Osteoblast (primary cell): ENCODE results near the gene KRT78. TPM values are rescaled to one million over a fixed set of nuclear protein-coding genes. Genes with fewer than 3 reads are reported as not detected.

Experiments used
- DNase-seq: peaks from one replicate; pipeline ENCODE4 v3.0.0; 2011; ENCODE audit warnings: low spot score, mixed read lengths; ENCODE audit not compliant: insufficient read length; ENCODE audit errors: missing footprints
- H2AFZ ChIP-seq: 2 replicates; pipeline ENCODE4 v1.6.0; 2011; ENCODE audit warnings: mild to moderate bottlenecking, low read length
- H3K27ac ChIP-seq: 2 replicates; pipeline ENCODE4 v1.5.1; 2011; ENCODE audit warnings: mild to moderate bottlenecking, low read depth, low read length, moderate library complexity
- H3K27me3 ChIP-seq: 2 replicates; pipeline ENCODE4 v1.6.0; 2012; ENCODE audit warnings: mild to moderate bottlenecking, control low read depth, inconsistent platforms, low read length, moderate library complexity; ENCODE audit not compliant: insufficient read depth
- H3K36me3 ChIP-seq: 2 replicates; pipeline ENCODE4 v1.5.1; 2011; ENCODE audit warnings: mild to moderate bottlenecking, low read length, control low read depth, moderate library complexity; ENCODE audit not compliant: insufficient read depth
- H3K4me1 ChIP-seq: 2 replicates; pipeline ENCODE4 v1.5.1; 2011; ENCODE audit warnings: mild to moderate bottlenecking, low read length, control low read depth, moderate library complexity; ENCODE audit not compliant: insufficient read depth
- H3K4me2 ChIP-seq: 2 replicates; pipeline ENCODE4 v1.6.0; 2011; ENCODE audit warnings: mild to moderate bottlenecking, low read length; ENCODE audit not compliant: insufficient read depth
- H3K4me3 ChIP-seq: fragments of 200-600 bp; sonication (generic); 3 replicates; pipeline ENCODE4 v1.5.1; 2012; ENCODE audit warnings: mild to moderate bottlenecking, low read length, inconsistent platforms; ENCODE audit not compliant: insufficient read depth
- H3K79me2 ChIP-seq: 2 replicates; pipeline ENCODE4 v1.6.0; 2012; ENCODE audit warnings: mild to moderate bottlenecking, low read length, control low read depth, inconsistent platforms; ENCODE audit not compliant: insufficient read depth
- H3K9me3 ChIP-seq: 2 replicates; pipeline ENCODE4 v1.5.1; 2011; ENCODE audit warnings: low read depth, low read length, control low read depth
- H4K20me1 ChIP-seq: 2 replicates; pipeline ENCODE4 v1.6.0; 2012; ENCODE audit warnings: mild to moderate bottlenecking, low read length, control low read depth; ENCODE audit not compliant: insufficient read depth
- CTCF ChIP-seq: IDR thresholded peaks from 2 replicates; pipeline ENCODE4 v1.5.1; 2011; ENCODE audit warnings: mild to moderate bottlenecking, low read depth, low read length, moderate library complexity; ENCODE audit errors: extremely low read depth
- total RNA-seq: library from RNA; depleted of rRNA; stranded (reverse); fragments of >200 nt; gene quantifications from 2 replicates; pipeline ENCODE4 v1.2.3, GENCODE V29; 2012

KRT78 gene
- total RNA-seq, 1 donor = not detected

- H4K20me1 ChIP-seq = no peaks in the 10 kb centered on the region
- no peak overlapping the region for H3K4me3 ChIP-seq
- no peak overlapping the region for H3K4me2 ChIP-seq
- H3K9me3 ChIP-seq = no peaks in the 10 kb centered on the region
- no peak for DNase-seq
- TF ChIP-seq CTCF = no peak
- H2AFZ ChIP-seq = no peak overlapping the region
- peaks cover 26% of the 10 kb centered on the region for H3K27me3 ChIP-seq
- H3K4me1 ChIP-seq = no peaks in the 10 kb centered on the region
- no peaks in the 10 kb centered on the region for H3K79me2 ChIP-seq
- no peaks in the 10 kb centered on the region for H3K36me3 ChIP-seq
- no peak overlapping the region for H3K27ac ChIP-seq
These were observed 35.5 kb downstream of the KRT78 start for GRCh38 chr12:52813203-52813819.

- H3K27me3 ChIP-seq = peaks cover 21% of the 10 kb centered on the region
- H3K4me1 ChIP-seq = no peaks in the 10 kb centered on the region
- no peaks in the 10 kb centered on the region for H4K20me1 ChIP-seq
These were observed 36.0 kb downstream of the KRT78 start for GRCh38 chr12:52812749-52813148.

GRCh38 chr12:52812073-52812400 lies 36.8 kb downstream of the KRT78 start:
- no peaks in the 10 kb centered on the region for H4K20me1 ChIP-seq
- DNase-seq = no peak
- H3K79me2 ChIP-seq = no peaks in the 10 kb centered on the region
- no peak overlapping the region for H3K4me2 ChIP-seq
- peaks cover 22% of the 10 kb centered on the region for H3K27me3 ChIP-seq
- no peak for TF ChIP-seq CTCF
- no peaks in the 10 kb centered on the region for H3K4me1 ChIP-seq
- H3K4me3 ChIP-seq = no peak overlapping the region
- H3K9me3 ChIP-seq = no peaks in the 10 kb centered on the region
- no peak overlapping the region for H3K27ac ChIP-seq
- no peak overlapping the region for H2AFZ ChIP-seq
- no peaks in the 10 kb centered on the region for H3K36me3 ChIP-seq

More at GRCh38 chr12:52812749-52813148, 36.0 kb downstream of the KRT78 start:
- no peak overlapping the region for H3K27ac ChIP-seq
- no peaks in the 10 kb centered on the region for H3K36me3 ChIP-seq
- no peaks in the 10 kb centered on the region for H3K79me2 ChIP-seq
- no peak overlapping the region for H3K4me2 ChIP-seq
- DNase-seq = no peak
- H3K9me3 ChIP-seq = no peaks in the 10 kb centered on the region
- H3K4me3 ChIP-seq = no peak overlapping the region
- H2AFZ ChIP-seq = no peak overlapping the region
- no peak for TF ChIP-seq CTCF

- H3K4me1 ChIP-seq = no peaks in the 10 kb centered on the region
- no peaks in the 10 kb centered on the region for H3K9me3 ChIP-seq
- no peak overlapping the region for H3K4me3 ChIP-seq
- H3K27me3 ChIP-seq = peaks cover 22% of the 10 kb centered on the region
- H3K4me2 ChIP-seq = no peak overlapping the region
- no peak for TF ChIP-seq CTCF
- H3K36me3 ChIP-seq = no peaks in the 10 kb centered on the region
- DNase-seq = no peak
- H2AFZ ChIP-seq = no peak overlapping the region
- no peak overlapping the region for H3K27ac ChIP-seq
- H4K20me1 ChIP-seq = no peaks in the 10 kb centered on the region
- no peaks in the 10 kb centered on the region for H3K79me2 ChIP-seq
These were observed 37.4 kb downstream of the KRT78 start for GRCh38 chr12:52811191-52812072.
